NCI-H526 (cell line): Measurements from ENCODE around the gene RASGRF1.
"Not testable (repeated sequence)": the region's sequence is repeated elsewhere in the genome, so short reads cannot be mapped to it uniquely, and the experiment has no call there.

Experiments used
- DNase-seq, 2 experiments: peaks; one replicate each; lab custom pipeline; 2025; lab: John Stamatoyannopoulos, UW

Gene RASGRF1

DNA sequence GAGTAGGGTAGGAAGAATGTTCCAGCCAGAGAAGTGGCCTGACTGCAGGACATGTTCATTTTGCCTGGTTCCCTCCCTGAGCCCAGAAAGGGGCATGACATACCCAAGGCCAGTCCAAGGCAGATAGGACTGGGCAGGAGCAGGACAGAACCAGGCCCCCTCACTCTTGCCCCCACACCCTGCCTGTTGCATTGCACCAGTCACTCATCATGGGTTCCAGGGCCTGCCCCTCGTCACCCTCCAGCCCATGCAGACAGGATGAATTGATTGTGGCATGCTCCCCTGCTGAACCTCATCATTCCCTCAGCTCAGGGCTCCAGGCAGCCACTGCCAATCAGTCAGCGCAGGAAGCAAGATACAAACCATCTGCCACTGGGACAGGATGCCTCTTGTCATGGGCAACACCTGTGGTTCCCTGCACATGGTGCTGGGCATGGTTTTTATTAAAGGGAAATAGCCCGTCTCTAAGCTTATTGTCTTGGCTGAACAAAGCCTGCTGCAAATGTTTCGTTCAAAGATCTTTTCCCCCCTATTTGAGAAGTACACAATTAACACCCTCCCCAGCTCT, 48.9 kb downstream of the RASGRF1 start:
- DNase-seq, result no peak

DNA sequence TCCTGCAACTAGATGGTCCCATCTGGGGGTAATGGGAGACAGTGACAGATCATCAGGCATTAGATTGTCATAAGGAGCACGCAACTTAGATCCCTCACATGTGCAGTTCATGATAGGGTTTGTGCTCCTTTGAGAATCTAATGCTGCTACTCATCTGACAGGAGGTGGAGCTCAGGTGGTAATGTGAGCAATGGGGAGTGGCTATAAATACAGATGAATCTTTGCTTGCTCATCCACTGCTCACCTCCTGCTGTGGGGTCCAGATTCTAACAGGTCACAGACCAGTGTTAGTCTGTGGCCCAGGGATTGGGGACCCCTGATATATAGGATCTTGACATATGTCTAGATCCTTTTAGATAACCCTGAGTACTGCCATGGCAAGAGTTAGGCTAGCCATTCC, 52.7 kb downstream of the RASGRF1 start:
- DNase-seq, result no peak

DNA sequence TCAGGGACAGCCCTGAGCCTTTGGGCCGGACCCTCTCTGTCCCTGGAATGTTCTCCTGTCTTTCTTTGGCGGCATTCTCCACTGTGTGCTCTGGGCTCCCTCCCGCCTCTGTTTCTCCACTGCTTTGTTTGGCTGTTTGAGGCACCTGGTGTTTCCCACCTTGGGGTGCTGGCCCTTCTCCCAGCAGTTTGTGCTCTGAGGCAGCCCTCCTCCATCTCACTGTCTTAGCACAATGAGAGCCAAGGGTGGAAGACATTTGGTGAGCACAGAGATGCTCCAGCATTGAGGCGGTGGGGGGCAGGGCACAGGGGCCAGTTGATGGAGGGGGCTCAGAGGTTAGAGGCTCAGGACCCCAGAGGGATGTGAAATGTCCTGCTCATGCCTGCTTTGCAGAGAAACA, 54.3 kb downstream of the RASGRF1 start:
- no peak for DNase-seq

DNA sequence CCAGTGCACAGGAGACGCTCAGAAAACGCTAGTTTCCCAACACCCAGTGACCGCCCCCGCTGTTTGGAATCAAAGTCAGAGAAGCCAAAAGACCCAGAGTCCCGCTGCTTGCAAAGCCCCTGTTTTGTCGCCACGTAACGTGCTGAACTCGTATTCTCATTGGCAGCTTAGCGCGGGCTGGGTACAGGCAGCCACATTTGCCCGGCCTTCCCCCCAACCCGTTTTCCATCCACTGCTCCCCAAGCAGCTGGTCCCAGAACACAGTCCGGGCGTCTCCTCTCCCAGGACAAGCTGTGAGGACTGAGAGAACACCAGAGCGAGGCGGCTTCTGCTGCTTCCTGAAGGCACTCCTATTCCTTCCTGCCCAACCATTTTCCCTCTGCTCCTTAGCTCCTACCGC, 54.8 kb downstream of the RASGRF1 start:
- no peak for DNase-seq

DNA sequence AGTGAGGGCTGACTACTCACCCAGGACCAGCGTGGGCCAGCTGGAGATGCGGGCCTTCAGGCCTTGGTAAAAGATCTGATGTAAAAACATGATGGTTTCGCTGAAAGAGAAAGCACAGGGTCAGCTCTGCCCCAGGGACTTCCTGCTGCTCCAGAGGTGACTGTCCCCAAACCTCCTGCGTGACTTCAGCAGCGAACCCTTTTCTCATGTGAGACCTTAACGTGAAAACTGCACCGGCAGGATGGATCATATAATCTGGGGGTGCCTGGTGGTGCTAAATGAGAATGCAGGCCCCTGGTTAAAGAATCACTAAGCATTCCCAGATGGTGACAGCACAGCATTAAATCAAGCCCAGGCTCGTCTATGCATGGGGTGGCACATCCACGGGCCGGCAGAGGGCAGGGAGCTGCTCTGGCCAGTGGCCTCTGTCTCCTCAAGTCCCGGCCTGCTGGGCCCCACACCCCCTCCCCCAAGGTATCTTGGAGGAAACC, 55.4 kb downstream of the RASGRF1 start:
- no peak for DNase-seq

DNA sequence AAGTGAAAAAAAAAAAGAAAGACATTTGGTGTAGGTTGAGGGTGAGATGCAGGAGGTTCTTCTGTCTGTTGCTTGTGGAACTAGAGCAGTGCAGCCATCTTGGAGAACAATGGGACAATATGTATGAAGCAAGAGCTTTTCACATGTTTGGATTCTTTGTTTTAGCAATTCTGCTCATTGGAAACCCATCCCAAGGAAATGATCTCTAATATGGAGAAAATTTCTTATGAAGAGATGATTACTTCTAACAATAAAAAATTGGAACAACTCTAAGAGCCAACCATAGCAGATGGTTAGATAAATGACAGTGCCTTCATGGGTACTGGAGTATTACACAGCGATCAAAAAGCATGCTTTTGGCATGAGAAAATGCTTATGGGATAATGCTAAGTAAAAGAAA, 56.3 kb downstream of the RASGRF1 start:
- no peak for DNase-seq

DNA sequence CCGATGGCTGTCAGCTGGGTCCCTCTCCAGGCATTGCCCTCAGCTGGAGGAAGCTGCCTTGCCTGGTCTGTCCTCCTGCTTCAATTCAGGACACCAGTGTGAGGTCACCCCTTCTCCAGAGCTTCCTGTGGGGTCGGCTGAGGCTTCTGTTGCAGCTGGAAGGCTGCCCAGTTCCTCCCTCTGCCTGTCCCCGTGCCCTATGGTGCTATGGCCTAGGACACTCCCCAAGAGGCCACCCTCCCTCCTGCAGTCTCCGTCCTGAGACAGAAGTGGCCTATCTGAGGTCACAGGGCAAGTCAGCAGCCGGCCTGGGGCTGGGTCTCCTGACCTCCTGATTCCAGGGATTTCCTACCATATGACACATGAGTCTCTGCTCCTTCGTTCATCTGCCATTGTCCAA, 57.9 kb downstream of the RASGRF1 start:
- no peak for DNase-seq

DNA sequence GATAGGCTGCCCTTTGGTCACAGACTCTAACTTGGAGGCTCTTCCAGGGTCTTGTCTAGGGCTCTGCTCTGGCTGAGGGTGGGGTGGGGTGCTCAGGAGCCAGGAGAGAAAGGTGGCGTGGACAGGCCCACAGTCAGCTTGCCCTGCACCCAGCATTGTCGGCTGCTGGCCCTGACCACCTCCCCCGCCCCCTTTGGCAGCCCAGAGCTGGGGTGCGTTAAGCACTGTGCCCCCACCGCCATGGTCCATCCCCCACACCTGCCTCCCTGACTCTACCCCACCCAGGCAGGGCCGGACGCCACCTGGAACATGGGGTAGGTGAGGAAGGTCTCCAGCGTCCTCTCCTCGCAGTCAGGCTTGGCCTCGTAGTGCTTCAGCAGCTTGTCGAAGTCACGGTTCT, 58.8 kb downstream of the RASGRF1 start:
- no peak for DNase-seq

DNA sequence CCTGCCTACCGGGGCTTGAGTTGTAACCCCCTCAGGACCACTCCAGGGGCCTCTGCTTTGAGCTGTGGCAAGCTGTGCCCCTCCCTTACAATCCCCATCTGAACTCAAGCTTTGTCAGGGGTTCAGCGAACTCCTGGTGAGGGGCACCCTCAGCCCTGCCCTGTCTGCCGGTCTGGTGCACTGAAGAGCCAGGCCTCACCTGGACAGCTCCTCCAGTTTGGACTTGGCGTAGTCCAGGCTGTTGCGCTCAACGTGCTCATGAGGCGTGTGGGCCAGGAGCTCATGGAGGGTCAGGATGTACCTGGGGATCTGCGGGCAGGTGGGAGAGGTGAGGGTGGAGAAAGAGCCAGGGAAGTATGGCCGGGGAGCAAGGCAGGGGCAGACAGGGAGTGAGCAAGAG, 59.4 kb downstream of the RASGRF1 start:
- no peak for DNase-seq

DNA sequence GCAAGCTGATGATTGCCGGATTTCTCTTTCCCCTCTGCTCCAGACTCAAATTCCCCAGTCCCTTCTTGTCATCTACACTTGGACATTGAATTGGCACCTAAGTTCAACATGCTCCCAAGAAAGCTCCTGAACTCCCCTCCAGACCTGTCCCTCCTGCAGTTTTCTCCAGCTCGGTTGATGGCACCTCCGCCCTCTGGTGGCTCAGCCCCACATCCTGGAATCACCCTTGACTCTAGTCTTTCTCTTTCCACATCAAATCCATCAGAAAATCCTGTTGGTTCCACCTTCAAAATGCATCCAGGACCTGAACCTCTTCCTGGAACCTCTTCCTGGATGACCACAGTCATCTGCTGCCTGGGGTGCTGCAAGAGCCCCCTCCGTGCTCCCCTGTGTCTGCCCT, 60.1 kb downstream of the RASGRF1 start:
- DNase-seq, result no peak

DNA sequence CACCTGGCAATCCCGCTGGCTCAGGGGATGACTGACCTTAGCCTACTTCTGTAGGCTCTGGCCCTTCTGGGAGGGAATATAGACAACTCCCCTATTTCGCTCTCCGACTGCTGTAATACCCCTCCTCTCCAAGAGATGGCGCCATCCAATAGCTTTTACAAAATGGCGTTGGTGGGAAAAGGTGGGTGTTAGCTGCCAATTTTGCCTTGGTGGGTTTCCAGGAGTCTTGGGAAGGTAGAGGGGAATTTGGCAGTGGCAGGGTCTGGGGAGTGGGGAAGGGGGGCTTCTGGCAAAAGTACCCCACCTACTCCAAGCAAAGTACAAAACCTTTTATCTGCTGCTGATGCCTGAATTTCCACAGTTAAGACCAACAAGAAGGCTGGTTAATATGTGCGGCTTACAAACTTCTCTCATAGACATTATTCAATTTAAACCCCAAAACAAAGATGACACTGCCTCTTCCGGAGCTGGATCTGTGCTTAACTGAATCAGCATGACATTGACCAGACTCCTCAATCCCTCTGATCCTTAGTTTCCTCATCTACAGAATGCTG, 62.1 kb downstream of the RASGRF1 start:
- DNase-seq, result peak; percentile 6 to 64

DNA sequence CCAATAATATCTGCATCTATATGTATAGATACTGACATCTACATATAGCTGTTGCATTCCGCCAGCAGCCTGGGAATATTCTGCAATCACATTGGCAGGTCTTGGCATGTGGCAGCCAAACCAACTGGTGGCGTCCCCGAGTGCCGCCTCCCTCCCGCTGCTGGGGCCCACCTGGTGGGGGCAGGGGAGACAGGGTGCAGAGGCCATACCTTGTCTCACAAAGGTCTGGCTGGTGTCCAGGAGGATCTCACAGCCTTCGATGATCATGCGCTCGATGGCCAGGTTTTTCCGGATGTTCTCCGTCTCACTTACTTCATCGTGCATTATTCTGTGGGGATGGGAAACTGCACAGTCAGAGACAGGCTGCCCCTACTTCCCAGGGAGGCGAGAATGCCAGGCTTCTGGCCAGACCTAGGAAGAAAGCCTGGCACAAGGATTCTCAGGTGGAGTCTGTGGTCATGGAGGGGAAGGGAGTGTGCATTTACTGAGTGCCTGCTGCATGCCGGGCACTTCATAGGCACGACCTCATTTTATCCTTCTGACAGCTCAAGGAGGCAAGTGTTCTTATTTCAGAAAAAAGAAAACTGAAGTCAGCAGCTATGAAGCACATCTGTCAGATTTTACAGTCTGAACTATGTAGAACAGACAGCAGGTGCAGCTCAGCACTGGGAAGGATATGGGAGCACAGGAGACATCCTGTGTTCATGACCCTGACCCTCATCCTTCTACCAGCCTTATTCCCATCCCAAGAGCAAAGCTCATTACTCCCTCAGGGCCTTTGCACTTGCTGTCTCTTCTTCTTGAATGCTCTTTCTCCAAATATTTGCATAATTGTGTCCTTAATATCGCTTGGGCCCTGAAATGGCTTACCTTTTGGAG, 62.8 kb downstream of the RASGRF1 start:
- no peak for DNase-seq

DNA sequence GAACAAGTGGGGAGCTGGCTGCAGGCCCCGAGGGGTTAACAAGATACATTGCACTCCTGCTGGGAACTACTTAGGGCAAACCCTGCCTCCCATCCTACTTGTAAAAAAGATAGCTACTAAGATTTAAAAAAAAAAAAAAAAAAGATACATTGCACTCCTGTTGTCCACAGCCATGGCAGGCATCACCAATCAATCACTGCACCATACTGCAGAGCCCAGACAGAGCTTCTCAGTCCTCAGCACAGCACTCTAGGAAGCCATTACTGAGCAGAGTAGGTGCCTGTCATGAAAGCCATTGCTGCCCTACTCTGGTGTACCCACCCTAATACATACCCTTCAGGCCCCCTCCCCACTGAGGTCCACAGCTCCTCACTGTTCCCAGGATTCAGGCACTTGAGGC, 64.8 kb downstream of the RASGRF1 start:
- DNase-seq, result no peak

DNA sequence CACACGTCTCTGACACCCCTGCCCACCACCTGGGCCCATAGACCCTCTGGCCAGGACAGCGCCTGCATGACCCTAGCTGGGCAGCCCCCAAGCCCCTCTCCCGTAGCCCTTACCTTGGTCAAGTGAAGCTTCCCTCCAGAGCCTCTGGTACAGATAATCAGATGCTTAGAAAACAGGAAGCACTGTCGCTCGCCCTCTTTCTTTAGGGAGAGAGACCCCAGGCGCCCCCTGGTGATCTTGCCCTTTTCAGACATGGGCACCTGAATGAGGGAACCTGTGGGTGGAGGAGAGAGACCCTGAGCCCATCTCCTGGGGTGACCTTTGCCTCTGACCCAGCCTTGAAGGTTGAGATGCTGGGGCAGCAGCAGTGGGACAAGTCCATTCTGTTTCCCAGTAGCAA, 65.4 kb downstream of the RASGRF1 start:
- DNase-seq, result peak in 1 of 2 experiments; percentile 36

DNA sequence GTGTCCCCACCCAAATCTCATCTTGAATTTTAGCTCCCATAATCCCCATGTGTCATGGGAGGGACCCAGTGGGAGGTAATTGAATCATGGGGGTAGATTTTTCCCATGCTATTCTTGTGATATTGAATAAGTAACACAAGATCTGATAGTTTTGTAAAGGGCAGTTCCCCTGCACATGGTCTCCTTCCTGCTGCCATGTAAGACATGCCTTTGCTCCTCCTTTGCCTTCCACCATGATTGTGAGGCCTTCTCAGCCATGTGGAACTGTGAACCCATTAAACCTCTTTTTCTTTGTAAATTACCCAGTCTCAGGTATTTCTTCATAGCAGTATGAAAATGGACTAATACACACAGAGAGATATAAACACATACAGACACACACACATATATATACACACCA, 66.1 kb downstream of the RASGRF1 start:
- not testable (repeated sequence) for DNase-seq

DNA sequence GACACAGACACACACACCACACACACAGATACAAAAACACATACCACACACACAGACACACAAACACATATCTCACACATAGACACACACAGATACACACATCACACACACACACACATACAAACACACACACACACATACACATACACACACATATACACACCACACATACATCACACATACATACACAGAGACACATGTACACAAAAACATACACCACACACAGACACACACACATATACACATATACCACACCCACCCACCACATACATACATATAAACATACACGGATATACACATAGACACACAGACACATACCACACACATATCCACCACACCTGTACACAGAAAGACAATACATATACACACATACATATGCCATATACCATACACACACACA, 66.7 kb downstream of the RASGRF1 start:
- DNase-seq, result no peak

DNA sequence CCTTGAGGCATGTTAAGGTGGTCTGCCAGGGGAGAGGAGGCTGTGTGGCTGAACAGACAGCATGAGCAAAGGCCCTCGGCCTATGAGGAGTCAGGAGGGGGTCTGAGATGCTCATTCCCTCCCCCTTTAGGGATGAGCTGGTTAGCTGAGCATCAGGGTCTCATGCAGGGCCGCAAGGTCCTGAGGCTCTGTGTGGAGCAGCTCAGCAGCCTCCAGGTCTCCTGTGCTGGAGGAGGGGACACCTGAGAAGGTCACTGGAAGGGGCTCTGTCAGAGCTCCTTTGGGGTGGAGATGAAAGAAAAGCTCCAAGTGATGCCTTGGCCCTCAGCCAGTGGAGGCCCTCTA, 67.1 kb downstream of the RASGRF1 start:
- no peak for DNase-seq

DNA sequence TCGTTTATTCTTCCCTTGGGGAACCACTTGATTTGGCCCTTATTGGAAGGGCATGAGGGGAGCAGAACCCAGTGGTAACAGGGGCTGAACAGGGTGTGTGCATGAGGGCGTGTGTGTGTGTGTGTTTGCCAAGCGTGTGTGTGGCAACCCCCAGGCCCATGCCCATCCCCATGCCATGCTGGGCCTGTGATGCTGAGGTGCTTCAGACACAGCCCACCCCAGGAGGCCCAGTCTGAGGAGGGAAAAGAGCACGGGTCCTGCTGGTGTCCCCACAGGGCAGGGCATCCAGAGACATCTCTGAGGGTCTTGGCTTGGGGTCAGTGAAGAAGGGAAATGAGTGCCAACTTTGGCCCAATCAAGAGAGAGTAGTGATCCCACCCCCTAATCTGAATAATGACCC, 71.6 kb downstream of the RASGRF1 start:
- no peak for DNase-seq

DNA sequence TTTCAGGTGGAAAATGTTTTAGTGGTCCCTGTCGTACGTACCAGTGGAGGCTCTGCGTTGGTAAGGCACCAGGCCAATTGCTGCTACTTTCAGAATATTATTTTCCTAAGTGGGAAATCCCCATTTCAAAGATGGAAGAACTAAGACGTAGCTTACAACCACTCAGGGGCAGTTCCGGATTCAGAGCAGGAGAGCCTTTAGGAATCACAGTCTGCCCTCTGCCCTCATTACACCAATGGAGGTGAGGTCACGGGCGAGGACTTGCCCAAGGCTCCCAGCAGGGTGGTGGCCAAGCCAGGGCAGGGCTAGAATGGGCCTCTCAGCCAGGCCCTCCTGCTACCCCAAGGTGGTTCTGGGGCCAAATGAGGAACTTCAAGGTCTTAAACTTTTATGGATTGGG, 72.6 kb downstream of the RASGRF1 start:
- DNase-seq, result no peak

DNA sequence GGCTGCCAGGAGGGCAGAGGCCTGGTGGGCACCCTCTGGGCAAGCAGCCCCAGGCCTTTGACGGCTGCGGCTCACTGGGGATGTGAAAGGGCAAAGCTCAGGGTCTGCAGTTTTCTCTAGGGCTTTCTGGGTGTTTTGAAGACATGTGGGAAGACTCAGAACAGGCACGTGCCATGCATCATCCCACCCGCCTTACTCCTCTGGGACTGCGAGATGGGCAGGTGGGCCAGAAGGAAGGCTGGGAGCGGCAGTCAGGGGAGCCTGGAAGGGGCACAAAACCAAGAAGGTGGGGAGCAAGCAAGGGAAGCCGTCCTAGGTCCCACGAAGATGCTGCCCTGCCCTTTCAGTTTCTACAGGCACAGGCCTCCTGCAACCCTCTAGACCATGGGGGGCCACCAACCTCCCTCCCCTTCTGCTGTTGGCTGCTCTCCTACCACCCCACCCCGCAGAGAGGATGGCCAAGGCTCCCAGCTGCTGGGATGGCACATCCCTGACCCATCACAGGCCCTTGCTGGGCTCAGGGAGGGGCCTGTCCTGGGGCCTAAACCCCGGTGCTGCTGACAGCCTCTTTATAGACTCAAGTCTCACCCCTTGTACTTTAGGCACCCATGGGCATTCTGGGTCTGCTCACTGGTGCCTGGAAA, 73.9 kb downstream of the RASGRF1 start:
- no peak for DNase-seq

DNA sequence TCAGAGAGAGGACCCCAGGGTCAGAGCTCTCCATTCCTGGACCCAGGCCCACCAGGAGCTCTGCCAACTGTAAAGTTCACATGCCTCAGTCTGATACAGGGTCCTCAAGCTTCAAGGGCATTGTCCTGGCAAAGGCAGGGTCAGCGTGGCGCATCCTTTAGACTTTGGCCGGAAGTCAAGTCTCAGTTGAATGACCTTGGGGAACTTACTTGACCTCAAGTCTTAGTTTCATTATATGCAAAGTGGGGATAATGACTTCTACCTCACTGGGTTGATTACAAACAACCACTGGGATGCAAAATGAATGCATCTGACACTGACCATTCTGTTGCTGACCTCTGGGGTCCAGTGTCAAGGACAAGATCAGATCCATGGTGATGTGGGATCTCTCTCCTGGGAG, 75.2 kb downstream of the RASGRF1 start:
- DNase-seq, result no peak

DNA sequence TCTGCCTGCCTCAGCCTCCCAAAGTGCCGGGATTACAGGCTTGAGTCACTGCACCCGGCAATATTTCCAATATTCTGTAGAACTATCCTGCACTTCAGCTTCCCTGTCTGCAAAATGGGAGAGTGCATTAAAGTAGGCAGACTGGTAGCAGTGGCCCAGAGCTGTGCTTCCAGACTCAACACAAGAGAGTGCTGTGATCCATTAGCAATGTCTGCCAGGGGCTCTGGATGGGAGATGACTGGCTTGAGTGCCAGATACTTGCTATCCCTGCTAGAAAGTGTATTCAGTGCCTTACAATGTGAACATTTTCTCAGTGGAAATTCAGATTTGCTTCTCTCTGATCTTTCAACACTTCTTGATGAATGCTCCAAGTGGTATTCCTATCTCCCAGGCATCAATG, 80.3 kb downstream of the RASGRF1 start:
- DNase-seq, result no peak

DNA sequence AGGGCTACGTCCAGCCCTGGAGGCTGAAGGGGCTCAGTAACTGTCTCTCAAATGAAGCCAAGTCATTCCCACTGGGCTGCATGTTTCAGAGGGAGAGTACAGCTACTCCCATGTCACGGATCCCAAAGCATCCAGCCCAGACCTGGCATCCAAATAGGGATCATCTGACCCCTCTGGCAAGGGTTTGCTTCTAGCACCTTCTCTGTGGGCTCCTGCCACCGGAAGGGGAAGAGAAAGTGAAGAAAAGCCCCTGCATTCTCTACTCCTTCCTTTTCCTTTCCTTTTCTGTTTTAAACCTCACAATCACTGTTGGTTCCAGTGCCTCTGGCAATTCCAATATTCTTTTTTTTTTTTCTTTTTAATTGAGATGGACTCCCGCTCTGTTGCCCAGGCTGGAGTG, 81.2 kb downstream of the RASGRF1 start:
- no peak for DNase-seq
